ENCODE data around the gene MAST1.

The MAST1 gene

GRCh38 chr19:12875086-12875485 is 36.8 kb downstream of the MAST1 start:
- no peak overlapping the region for H3K9ac ChIP-seq
- H3K27ac ChIP-seq: no peak overlapping the region
- no peaks in the 10 kb centered on the region for H3K4me1 ChIP-seq (ENCODE audit: low read depth, poor library complexity, severe bottlenecking)
- H4K20me1 ChIP-seq (ENCODE audit: insufficient read depth): no peaks in the 10 kb centered on the region
- H3K4me2 ChIP-seq: no peak overlapping the region
- no peaks in the 10 kb centered on the region for H3K36me3 ChIP-seq (ENCODE audit: insufficient read depth)
- no peak for TF ChIP-seq CTCF (conservative IDR thresholded peaks at IDR 0.05; ENCODE audit: low read depth, low read length)
- no peaks in the 10 kb centered on the region for H3K27me3 ChIP-seq (ENCODE audit: insufficient read depth, low read depth)
- no peaks in the 10 kb centered on the region for H3K79me2 ChIP-seq (ENCODE audit: insufficient read depth, low read depth)
- no peak overlapping the region for H2AFZ ChIP-seq (ENCODE audit: low read depth)
- H3K4me3 ChIP-seq (IDR thresholded peaks at IDR 0.05; ENCODE audit: insufficient read depth, low read depth, low read length): no peak overlapping the region

DNA sequence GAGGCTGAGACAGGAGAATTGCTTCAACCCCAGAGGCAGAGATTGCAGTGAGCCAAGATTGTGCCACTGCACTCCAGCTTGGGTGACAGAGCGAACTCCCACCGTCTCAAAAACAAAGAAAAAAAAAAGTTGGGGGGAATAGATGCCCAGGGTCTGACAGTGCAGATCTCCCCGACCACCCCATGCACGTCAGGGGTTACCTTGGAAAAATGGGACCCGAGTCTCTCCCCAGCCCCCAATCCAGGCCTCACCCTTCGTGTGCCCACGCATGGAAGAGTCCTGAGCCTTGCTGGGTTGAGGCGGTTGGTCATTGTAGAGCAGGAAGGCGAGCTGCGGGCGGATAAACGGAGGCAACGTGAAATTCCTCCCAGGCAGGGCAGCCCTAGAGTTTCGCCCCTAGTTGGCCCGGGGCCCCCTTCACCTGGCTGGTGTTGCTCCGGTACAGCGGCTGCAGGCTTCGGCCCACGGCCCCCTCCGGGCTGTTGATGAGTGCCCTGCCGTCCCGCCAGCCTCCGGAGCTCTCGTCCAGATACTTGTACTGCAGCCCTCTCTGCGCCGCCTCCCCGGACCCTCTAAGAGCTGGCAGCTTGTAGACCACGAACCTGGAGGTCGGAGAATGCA is 42.3 kb downstream of the MAST1 start:
- peak overlapping the region; percentile 84 for H2AFZ ChIP-seq (ENCODE audit: low read depth)
- no peak overlapping the region for H3K4me3 ChIP-seq (IDR thresholded peaks at IDR 0.05; ENCODE audit: insufficient read depth, low read depth, low read length)
- H3K4me1 ChIP-seq (ENCODE audit: low read depth, poor library complexity, severe bottlenecking): peaks cover 15% of the 10 kb centered on the region
- H3K79me2 ChIP-seq (ENCODE audit: insufficient read depth, low read depth): no peaks in the 10 kb centered on the region
- 0 out of 2 replicates have a peak overlapping the region, but pooled peaks have one; percentile 9 for H3K27ac ChIP-seq
- no peaks in the 10 kb centered on the region for H3K27me3 ChIP-seq (ENCODE audit: insufficient read depth, low read depth)
- H4K20me1 ChIP-seq (ENCODE audit: insufficient read depth): no peaks in the 10 kb centered on the region
- H3K4me2 ChIP-seq: peak overlapping the region; percentile 79
- no peak for TF ChIP-seq CTCF (conservative IDR thresholded peaks at IDR 0.05; ENCODE audit: low read depth, low read length)
- H3K36me3 ChIP-seq (ENCODE audit: insufficient read depth): no peaks in the 10 kb centered on the region
- peak overlapping the region; percentile 53; the same call in 1 of the 2 replicates for H3K9ac ChIP-seq

- Histone ChIP-seq H3K79me2 (ENCODE audit: insufficient read depth, low read depth) (no peaks in the 10 kb centered on the region), H3K4me1 (ENCODE audit: low read depth, poor library complexity, severe bottlenecking) (peaks cover 15% of the 10 kb centered on the region), H3K4me3 (IDR thresholded peaks at IDR 0.05; ENCODE audit: insufficient read depth, low read depth, low read length) (no peak within 1 kb of the TSS), H3K4me2 (peak within 1 kb of the TSS; percentile 79), H3K9ac (peak within 1 kb of the TSS; percentile 53; the same call in 1 of the 2 replicates), H2AFZ (ENCODE audit: low read depth) (peak within 1 kb of the TSS; percentile 84), H3K27me3 (ENCODE audit: insufficient read depth, low read depth) (no peaks in the 10 kb centered on the region), H3K27ac (0 out of 2 replicates have a peak within 1 kb of the TSS, but pooled peaks have one; percentile 9), H3K36me3 (ENCODE audit: insufficient read depth) (no peaks in the 10 kb centered on the region), H4K20me1 (ENCODE audit: insufficient read depth) (no peaks in the 10 kb centered on the region)
- no peak for TF ChIP-seq CTCF (conservative IDR thresholded peaks at IDR 0.05; ENCODE audit: low read depth, low read length)
Measured at GRCh38 chr19:12881172-12881808, 43.0 kb downstream of the MAST1 start, which contains the start of gene DNASE2. DNASE2 (minus strand) TSS chr19:12881449; CDS start chr19:12881375, 74 bp downstream.

GRCh38 chr19:12882589-12882988 is 44.3 kb downstream of the MAST1 start:
- Histone ChIP-seq H3K27ac (no peak overlapping the region), H3K4me1 (ENCODE audit: low read depth, poor library complexity, severe bottlenecking) (peaks cover 15% of the 10 kb centered on the region), H3K4me3 (IDR thresholded peaks at IDR 0.05; ENCODE audit: insufficient read depth, low read depth, low read length) (no peak overlapping the region), H4K20me1 (ENCODE audit: insufficient read depth) (no peaks in the 10 kb centered on the region), H3K36me3 (ENCODE audit: insufficient read depth) (no peaks in the 10 kb centered on the region), H3K79me2 (ENCODE audit: insufficient read depth, low read depth) (no peaks in the 10 kb centered on the region), H3K9ac (no peak overlapping the region), H2AFZ (ENCODE audit: low read depth) (no peak overlapping the region), H3K4me2 (no peak overlapping the region), H3K27me3 (ENCODE audit: insufficient read depth, low read depth) (no peaks in the 10 kb centered on the region)
- TF ChIP-seq CTCF (conservative IDR thresholded peaks at IDR 0.05; ENCODE audit: low read depth, low read length): no peak
